Colon (tissue), 2 donors: ENCODE measurements around the gene CLC.
"Not testable (repeated sequence)": the region's sequence is repeated elsewhere in the genome, so short reads cannot be mapped to it uniquely, and the experiment has no call there.

Experiments used
- FAIRE-seq: peaks from 2 replicates; lab custom pipeline; 2012; peaks lifted over from hg19 to GRCh38; lab: Jason Lieb, UNC
- donor health status: control.
- donor health status: control.

The CLC gene

DNA sequence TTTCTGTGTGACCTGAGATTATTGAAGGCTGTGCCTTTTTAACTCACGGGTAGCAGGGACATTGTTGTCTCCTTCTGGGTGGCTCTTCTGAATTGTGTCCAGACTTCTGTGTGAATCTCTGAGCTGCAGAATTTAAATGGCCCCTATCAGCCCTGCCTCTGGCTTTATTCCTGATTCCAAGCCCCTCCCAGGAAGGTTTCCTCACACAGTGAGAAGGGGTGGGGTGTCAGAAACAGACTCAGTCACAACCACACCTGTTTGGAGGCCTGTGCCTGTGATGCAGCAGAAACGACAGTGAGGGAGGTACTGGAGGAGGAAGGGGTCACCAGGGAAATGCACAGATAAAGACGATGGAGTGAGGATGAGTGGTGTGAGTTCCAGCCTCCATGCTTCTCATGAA, at the start of gene CLC:
Gene CLC, minus strand, starts transcription at position 139 of the 400 bp plus-strand sequence. Its CDS starts 77 bp downstream, at position 62.
- no peak for FAIRE-seq

DNA sequence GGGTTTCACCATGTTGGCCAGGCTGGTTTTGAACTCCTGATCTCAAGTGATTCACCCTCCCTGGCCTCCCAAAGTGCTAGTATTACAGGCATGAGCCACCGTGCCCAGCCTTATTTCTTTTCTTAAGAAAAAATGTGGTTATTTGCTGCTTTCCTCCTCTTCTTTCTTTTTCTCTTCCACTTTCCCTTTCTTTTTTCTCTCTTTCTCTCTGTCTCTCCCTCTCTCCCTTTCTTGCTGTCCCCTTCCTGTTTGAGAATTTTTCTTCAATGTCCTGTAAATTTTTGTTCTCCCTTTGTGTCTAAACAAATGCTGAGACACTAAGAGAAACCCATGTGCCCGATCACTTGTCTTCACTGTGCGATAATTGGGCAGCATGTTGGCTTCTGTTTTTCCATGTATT, 43.1 kb upstream of the CLC start:
- FAIRE-seq, result no peak

DNA sequence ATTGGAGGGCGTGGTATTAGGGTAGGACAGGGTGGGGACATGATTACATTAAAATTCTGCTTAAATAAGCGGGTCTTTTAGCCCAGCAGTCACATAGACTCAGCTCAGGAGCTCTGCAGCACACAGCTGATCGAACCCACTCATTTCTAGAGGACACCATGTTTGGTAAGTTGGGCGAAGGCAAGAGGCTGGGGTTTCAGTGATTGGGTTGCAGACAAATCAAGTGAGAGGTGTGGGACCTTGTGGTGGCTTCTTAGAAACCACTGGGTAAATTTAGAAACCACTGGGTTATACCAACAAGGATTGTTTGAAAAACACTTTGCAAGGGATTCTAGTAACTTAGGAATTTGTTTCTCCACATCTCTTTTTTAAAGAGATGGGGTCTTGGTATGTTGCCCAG, 40.9 kb upstream of the CLC start, which contains the start of gene LEUTX:
Gene LEUTX, plus strand, starts transcription at position 92 of the 400 bp plus-strand sequence. Its CDS starts 67 bp downstream, at position 159.
- FAIRE-seq, result no peak

DNA sequence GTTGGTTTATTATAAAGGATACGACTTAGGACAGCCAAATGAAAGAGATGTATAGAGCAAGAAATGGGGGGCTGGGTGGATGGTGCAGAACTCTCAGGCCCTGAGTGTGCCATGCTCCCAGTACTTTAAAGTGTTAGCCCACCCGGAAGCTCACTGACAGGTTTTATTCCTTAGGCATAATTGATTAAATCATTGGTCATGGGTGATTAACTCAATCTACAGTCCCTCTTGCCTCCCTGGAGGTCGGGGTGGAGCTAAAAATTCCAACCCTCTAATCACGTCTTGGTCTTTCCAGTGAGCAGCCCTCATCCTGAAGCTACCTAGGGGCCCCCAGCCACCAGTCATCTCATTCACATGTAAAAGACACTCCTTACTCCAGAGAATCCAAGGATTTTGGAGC, 31.0 kb upstream of the CLC start:
- FAIRE-seq, result no peak

DNA sequence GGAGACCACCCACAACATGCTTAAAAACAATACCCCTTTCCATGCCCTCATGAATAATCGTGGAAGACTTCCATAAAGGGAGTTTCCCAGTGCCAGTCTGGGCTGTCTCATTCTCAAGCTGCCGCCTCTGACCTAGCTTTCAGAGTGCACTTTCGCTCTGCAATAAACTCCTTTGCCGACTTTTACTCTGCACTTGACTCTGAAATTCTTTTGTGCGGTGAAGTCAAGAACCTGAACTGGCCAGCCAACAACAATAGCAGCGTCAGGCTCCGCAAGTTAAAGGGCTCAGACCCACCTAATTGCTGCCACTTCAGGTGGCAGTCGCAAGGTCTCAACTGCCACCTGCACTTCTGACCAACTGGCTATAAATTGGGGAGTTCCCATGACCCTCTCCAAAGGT, 30.5 kb upstream of the CLC start:
- no peak for FAIRE-seq

DNA sequence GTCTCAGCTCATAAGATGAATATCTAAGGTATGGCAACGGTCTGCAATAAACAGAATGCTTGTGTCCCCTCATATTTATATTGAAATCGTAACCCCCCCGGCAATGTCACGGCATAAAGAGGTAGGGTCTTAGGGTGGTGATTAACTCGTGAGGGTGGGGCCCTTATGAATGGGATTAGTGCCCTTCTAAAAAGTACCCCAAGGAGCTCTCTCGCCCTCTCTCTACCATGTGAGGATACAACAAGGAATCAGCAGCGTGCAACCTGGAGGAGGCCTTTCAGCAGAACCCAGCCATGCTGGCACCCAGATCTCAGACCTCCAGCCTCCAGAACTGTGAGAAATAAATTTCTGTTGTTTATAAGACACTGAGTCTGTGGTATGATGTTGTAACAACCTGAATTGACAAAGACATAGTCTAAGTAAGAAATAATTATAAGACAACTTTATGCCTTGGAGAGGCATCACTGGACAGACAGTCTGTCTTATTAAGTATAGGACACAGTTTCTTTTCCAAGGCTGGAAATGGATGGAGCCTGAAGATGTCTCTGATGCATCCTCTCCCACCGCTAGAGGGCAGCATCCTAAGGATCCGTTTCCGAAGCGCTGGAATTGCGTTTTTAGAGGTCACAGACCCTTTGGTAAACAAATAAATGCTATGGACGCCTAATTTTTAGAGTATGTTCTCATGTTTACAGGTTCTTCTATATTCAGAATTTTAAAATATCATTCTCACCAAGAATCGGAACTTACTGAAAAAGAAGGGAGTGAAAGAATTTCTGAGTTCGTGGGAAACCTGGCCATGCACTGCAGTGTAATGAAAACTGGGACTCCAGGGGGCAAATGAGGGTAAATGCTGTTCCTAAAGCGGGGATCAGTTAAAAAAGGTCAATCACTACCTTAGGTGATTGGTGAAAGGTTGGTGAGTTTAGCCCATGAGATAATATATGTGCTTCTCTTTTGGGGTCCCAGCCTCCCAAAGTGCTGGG, 27.6 kb upstream of the CLC start:
- FAIRE-seq, result no peak

DNA sequence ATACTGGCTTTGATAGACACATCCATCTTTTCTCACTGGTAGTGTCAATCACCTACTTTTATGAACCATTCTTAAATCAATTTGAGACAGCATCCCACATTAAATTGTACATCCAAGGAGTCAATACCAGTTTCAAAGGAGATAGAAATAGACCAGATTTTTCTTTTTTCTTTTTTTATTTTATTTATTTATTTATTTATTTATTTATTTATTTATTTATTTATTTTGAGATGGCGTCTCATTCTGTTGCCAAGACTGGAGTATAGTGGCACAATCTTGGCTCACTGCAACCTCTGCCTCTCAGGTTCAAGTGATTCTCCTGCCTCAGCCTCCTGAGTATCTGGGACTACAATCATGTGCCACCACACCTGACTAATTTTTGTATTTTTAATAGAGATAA, 24.0 kb upstream of the CLC start:
- FAIRE-seq, result not testable (repeated sequence)

DNA sequence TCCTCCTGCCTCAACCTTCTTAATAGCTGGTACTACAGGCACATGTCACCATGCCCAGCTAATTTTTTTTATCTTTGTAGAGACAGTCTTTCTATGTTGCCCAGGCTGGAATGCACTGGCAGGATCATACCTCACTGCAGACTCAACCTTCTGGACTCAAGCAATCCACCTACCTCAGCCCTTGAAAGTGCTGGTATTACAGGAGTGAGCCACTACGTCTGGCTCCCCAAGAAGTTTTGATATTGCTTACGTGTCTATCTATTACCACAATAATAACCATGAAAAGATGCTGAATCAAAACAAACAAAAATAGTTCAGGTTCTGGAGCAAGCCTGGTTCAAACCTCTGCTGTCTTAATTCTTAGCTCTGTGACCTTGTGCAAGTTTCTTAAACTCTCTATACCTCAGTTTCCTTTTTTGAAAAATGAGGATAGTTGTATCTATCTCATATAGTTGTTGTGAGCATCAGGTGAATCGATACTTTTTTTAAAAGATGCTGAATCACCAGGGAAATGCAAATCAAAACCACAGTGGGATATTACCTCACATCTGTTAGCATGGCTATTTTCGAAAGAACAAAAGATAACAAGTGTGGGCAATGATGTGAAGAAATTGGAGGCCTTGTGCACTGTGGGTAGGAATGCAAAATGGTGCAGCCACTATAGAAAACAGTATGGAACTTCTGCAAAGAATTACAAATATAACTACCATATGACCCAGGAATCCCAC, 21.8 kb upstream of the CLC start:
- FAIRE-seq, result no peak

DNA sequence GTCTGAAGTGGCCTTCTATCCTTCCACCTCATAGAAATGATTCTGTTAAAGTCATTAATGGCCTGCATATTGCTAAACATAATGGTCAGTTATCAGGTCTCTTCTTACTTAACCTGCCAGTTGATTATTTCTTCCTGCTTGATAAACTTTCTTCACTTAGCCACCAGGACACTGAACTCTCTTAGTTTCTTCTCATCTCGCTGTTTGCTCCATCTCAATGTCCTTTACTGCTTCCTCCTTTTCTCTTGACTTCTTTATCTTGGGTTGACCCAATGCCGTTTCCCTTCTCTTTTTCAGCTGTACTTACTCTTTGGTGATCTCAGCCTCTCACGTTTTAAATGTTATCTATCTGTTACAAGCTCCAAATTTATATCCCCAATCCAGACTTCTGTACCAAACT, 17.1 kb upstream of the CLC start:
- no peak for FAIRE-seq

DNA sequence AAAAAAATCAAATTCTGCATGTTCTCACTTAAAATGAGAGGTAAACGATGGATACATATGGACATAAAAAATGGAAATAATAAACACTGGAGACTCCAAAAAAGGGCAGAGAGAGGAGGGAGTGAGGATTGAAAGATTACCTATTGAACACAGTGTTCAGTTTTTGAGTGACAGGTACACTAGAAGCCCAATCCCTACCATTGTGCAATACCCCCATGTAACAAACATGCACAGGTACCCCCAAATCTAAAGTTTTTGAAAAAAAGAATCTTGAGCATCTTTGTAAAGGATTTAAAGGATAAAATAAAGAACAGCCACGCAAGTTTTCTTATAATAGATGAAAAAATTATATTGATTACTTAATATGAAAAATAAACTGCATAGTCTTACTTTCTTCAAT, 16.7 kb upstream of the CLC start:
- FAIRE-seq, result no peak

DNA sequence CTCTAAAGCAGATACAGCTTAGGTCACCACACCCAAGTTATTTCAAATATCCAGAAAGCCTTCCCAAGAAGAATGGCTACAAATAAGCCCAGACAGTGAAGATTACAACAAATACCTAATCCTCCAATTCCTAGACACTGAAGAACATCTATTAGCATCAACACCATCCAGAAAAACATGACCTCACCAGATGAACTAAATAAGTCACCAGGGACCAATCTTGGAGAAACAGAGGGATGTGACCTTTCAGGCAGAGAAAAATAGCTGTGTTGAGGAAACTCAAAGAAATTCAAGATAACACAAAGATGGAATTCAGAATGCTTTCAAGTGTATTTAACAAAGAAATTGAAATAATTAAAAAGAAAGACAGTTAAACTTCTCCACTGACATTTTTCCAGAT, 15.0 kb upstream of the CLC start:
- FAIRE-seq, result no peak

DNA sequence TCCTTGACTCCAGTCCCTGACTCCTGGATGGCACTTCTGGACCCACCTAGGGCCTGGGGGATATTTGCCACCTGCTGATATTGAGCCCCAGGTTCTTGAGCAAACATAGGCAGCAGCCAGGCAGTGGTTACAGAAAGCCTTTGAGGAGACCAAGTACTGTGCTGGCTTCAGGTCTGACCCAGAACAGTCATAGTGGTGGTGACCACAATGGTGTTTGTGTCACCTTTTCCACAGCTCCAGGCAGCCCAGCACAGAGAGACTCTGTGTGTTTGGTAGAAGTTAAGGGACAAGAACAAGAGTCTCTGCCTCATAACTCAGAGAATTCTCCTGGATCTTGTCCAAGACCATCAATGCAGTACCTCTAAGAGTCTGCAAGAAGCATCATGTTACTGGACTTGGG, 14.6 kb upstream of the CLC start:
- FAIRE-seq, result no peak

DNA sequence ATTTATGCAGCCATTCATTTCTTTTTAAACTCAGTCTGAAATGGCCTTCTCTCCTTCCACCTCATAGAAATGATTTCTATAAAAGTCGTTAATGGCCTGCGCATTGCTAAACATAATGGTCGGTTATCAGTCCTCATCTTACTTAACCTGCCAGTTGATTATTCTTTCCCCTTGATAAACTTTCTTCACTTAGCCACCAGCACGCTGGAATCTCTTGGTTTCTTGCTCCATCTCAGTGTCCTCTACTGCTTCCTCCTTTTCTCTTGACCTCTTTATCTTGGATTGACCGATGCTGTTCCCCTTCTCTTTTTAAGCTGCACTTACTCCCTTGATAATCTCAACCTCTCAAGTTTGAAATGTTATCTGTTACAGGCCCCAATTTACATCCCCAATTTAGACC, 12.2 kb upstream of the CLC start:
- no peak for FAIRE-seq

DNA sequence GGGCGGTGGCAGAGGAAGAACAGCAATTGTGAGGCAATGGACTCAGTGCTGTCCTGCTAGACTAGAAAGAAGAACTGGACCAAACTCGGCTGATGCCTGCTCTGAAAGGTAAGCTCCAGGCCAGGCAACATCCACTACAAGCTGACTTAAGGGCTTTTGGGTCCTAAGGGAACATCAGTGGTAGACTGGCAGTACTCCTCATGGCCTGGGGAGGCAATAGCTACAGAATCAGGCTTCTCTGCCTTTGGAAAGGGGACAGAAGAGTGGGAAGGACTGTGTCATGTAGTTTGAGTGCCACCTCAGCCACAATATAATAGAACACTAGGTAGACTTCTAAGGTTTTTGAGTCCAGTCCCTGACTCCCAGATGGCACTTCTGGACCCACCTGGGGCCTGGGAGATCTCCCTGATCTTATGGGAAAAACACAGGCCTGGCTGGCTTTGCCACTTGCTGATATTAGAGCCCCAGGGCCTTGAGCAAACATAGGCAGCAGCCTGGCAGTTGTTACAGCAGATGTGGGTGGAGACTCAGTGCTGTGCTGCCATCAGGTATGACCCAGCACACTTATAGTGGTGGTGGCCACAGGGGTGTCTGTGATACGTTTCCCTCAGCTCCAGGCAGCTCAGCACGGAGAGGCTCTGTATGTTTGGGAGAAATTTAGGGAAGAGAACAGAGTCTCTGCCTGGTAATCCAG, 9.2 kb upstream of the CLC start:
- no peak for FAIRE-seq

DNA sequence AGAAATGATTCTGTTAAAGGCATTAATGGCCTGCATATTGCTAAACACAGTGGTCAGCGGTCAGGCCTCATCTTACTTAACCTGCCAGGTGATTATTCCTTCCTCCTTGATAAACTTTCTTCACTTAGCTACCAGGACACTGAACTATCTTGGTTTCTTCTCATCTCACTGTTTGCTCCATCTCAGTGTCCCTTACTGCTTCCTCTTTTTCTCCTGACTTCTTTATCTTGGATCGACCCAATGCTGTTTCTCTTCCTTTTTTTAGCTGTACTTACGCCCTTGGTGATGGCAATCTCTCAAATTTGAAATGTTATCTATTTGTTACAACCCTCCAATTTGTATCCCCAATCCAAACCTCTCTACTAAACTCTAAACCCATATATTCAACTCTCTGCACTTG, 7.8 kb upstream of the CLC start:
- no peak for FAIRE-seq

DNA sequence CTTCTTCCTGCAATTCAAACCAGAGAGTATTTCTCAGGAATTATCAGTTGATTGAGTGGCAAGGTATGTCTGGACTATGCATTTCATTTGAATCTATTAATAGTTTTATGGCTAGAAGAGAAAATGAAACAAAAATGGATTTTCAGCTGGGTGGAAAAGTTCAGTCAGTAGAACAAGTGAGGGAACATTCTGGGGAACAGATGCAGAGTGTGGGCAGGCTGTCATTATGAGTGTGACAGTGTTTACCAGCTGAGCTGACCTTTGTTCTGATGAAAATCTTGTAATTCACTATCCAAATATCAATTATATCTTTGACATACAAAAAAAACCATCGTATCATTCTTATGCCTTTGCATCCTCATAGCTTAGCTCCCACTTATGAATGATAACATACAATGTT, 2.6 kb upstream of the CLC start:
- FAIRE-seq, result no peak

DNA sequence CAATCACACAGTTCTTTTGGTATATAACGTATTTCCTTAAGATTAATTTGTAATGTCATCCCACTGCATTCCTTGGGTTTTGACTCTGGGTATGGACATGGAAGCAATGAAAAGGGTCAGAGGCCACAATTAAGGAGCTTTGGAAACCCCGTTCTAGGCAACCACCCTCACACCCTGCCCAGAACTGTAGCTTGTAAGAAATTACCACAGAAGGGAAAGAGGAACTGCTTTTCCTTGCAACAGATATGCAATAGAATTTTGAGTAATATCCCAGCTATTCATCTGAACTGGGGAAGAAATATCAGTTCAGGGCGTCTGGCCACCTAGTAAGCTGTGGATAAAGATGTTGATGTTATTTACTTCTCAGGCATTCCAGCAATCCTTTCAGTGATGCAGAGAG, 985 bp upstream of the CLC start:
- FAIRE-seq, result no peak

DNA sequence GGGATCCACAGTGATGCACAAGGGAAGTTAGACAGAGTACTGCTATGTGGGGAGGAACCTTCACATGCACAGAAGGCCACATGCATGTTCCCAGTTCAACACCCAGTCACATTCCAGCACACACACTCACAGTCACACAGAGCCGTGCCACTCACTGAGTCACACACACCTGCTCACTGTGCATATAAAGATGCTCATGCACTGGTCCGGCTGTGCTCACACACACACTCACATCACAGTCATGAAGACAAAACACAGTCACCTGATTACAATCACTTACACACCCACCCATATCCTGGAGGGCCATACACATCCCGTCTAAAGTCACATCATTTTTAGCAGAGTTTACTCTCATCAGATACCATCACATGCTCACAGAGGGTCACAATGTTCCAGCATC, 478 bp downstream of the CLC start:
- FAIRE-seq, result no peak

DNA sequence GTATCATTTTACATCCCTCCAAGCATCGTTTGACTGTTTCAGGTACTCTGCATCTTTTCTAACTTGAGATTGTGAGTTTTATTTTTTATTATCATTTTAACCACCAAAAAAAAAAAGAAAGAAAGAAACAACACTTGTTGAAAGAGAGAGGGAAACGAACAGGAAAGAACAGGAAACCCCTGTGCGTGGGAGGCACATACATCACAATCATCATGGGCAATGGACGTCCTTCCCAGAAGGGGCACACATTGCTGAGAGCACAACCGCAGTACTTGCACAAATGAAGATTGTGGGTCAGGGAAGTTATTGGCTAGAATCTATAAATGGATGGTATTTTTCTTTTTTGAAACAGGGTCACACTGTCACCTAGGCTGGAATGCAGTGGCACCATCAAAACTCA, 1.7 kb downstream of the CLC start:
- FAIRE-seq, result no peak

DNA sequence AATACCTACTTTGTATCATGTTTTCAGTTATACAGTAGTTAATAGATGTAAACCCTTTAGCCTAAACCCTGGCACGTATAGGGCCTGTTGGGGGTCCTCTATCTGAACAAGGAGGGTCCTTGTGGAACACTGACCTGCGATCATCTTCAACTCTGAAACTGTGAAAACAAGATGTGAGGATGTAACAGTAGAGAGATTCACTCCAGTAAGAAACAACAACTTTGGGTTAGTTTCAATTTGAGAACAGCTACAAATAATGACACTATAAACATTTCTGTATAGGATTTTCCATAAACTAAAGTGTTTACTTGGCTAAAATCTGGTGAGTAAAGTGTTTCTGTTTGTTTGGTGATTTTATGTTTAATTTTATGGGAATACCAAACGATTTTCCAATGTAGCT, 2.1 kb downstream of the CLC start:
- no peak for FAIRE-seq

DNA sequence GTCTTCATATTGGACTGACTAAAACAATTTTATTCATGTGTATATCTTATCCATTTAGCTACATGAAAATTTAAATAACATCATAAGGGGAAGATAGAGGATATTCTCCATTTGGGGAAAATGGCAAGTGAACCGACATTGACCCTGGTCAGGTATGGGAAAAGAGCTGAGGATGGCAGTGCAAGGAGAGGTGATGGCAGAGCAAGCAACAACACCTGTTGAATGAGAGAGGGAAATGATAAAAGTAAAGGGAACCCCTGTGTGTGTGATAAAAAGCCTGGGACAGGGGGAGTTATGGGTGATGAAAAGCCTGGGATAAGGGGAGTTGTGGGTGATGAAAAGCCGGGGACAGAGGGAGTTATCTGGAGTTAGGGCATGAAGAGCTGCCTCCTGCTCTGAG, 4.0 kb downstream of the CLC start:
- no peak for FAIRE-seq

DNA sequence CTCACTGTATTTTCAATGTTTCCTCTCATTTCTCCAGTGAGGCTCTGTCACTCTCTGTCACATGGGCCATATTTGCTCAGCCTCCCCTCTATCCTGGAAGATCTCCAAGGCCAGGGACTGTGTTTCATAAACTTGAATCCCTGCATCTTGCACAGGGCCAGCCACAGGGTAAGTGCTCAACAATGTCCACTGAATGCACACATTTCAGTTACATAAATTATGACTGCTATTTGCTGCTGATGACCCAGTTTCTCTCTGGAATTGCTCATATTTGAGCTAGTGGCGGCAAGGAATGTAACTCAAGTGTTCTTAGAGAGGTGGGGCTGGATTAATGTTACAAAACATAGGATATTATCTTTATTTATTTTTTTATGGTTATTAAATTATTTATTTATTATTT, 6.1 kb downstream of the CLC start:
- FAIRE-seq, result no peak

DNA sequence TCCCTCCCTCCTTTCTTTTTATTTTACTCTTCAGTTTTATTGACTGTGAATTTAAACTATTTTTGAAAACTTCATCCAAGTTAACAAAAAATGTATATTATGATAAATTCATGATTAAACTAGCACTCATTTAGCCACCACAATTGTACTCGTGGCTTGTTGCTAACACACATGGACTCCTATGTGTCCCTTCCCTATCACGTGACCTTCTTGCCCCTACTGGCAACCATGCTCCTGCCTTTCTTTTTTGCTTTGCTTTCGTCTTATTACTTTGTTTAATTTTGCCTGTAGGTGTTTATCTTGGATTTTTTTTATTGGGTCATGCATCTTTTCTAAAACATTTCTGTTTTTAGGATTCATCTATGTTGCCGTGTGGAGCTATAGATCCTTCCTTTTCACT, 8.2 kb downstream of the CLC start:
- FAIRE-seq, result no peak
